HT1080 (cell line): ENCODE measurements around the gene YWHAH. TPM values are rescaled to one million over a fixed set of nuclear protein-coding genes. Genes with fewer than 3 reads are reported as not detected.
A peak's percentile ranks its signal among the peaks of the same experiment; 100 is the strongest.

ENCODE experiments used
- DNase-seq: peaks from one replicate; pipeline ENCODE4 v3.0.0-alpha.2; 2015; ENCODE audit warnings: low read depth
- total RNA-seq: library from RNA; depleted of rRNA; stranded (reverse); fragments of >200 nt; shearing (Covaris generic); gene quantifications from 2 replicates; pipeline ENCODE4 v1.2.3, GENCODE V29; 2014

Gene YWHAH
- total RNA-seq, 1 experiment from 2014 or later = 183 TPM

DNA sequence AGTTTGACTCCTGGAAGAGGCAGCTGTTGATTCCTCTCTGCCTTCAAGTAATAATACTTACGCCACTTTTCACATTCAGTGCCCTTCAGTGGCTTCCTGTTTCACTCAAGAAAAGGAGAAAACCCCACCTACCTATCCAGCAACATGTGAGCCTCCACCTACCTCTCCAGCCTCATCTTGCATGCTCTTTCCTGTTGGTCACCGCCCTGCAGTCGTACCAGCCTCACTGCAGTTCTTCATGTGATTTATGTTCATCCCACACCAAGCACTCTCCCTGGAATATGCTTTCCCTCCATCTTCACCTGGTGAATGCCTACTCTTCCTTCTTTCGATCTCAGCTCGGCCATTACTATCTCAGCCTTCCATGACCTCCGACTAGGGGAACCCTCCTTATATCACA, 21.8 kb upstream of the YWHAH start:
- no peak for DNase-seq

DNA sequence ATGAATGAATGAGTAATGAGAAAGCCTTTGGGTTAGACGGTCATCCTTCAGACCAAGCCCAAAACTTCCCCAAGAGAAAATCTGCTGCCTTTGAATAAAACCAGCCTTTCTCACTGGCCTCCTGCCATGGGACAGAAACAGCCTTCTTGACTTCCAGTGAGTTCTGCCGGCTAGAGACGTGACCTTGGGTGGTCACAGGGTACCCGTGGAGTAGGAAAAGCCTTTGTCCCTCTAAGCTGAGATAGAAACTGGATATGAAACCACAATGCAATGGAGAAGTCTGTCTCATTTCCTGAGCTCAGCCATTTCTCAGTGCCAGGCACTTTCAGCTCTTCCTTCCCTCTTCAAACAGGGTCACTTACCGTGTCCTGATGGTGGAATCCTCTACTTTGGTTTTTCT, 21.2 kb upstream of the YWHAH start:
- DNase-seq = peak; percentile 62

DNA sequence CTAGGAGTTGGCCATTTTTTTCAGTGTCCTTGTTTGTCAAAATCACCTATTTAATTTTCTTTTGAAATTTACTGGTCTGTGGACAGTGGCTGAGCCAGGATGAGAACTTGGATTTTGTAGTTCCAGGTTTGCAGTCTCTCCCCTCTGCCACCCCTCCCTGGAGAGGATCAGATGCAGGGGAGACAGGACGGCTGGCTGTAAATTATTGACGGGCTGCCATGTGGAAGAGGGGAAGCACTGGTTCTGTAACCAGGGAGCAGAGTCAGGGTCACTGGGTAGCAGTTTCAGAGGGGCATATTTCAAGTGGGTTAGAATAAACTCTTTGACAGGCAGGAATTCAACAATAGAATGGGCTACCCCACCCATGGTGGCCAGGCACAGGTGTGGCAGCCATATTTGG, 20.6 kb upstream of the YWHAH start:
- DNase-seq = no peak

DNA sequence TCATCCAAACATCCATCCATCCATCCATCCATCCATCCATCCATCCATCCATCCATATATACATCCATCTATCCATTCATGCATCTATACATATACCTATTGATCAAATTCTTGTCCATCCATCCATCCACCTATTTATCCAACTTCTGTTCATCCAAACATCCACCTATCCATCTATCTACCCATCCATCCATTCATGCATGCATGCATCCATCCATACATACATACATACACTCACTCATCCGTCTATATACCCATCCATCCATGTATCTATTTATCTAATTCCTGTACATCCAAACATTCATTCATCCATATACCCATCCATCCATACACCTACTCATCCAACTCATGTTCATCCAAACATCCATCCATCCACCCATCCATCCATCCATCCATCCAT, 19.3 kb upstream of the YWHAH start:
- no peak for DNase-seq

DNA sequence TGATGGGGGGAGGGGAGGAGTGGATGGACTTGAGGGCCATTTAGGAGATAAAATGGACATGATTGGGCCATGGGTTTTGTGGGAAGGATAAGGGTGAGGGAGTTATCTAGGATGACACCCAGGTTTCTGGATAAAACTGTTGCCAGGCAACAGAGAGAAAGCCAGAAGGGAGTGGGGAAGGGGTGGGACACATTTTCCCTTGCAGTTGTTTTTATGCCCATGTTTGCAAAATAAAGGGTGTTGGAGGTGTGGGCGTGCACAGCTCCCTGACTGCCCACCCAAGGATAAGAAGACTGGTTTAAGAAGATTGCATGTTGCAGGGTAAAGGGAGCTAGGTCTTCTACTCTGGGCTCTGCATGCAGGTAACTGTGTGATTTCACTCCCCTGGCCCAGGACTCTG, 18.3 kb upstream of the YWHAH start:
- no peak for DNase-seq

DNA sequence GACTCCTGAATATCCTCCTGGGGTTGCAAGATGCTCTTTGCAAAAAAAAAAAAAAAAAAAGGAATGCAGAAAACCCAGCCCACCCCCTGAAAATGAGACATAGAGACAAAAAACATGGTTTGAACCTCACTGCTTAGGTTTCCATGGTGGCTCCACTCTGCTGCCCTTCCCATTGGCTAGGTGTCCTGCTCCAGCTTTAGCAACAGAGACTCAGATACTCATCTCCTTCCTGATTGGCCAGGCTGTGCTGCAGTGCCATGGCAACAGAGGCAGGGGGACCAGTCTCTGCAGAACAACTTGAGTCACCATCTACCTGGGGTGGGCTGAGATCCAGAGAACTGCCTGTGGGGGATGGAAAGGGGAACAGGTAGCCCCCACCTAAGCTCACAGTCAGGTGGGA, 17.4 kb upstream of the YWHAH start:
- no peak for DNase-seq

DNA sequence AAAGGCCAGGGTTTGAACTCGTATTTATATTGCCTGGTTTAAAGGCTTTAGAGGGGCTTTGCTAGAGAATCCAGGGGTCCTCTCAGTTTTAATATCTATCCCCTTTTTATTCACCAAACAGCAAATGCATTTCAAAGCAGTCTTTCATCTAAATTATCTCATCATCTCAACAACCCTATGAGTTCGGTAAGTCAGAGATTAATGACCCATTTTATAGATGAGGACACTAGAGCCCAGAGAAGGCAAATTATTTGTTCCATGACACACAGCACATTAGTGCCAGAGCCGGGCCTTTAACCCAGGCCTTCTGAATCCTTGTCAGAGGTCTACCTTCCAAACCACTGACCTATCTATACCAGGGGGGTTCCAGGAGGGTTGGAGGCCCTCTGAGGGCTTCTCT, 16.8 kb upstream of the YWHAH start:
- no peak for DNase-seq

DNA sequence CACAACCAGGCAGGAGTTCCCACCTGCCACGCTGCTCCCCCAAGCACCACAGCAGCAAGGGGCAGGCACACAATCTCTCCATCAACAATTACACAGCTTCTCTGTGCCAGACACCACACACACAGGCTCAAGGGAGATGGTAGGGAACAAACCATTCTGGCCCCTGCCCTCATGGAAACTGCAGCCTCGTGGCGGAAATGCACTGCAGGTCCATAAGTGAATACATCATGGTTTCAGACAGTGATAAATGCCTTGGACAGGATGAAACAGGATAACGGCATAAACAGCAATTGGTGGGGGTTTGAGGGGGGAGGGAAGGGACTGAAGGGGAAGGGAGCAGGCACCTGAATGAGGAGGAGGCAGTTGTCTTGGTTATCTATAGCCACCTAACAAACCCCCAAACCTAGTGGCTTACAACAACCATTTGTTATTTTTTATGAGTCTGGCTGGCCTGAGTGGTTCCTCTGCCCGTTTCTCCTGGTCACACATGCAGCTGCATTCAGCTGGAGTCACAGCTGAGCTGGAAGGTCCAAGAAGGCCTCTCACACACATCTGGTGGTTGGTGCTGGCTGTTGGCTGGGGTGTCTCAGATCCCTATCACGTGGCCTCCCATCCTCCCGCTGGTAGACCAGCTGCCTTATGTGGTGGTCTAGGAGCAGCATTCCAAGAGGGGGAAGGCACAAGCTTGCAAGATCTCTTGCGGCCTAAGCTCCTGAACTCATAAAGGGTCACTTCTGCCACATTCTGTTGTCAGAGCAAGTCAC, 15.0 kb upstream of the YWHAH start:
- DNase-seq = no peak

DNA sequence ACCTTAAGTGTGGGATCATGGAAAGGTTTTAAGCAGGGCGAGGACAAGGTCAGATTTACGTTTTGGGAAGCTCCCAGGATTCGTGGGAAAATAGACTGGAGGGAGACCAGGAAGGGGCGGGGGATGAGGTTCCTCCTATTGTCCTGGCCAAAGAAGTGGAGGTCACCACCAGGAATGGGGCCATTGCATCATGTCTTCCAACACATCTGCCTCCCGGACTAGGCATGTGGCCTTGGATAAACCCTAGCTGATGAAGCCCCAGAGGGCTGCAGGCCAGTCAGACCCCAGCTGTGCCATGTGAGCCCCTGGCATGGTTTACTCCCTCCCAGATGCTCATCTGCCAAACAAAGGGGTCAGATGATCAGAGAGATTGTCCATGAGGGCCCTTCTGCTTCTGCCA, 11.5 kb upstream of the YWHAH start:
- no peak for DNase-seq

DNA sequence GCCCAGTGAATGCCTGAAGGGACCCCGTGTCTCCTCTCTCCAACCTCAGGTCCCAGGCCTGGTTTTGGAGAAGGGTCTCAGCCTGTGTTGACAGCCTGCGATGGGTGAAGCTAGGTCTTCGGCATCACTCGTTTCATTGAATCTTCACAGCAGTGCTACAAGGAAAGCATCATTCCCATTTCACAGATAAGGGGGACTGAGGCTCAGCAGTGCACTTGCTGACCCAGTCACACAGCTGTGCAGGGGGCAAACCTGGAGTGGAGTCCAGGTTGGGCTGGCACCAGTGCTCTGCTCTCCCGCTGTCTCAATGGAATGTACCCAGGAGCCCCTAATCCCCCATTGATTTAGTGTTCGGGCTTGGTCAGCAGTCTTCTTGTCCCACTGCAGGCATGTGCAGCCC, 10.9 kb upstream of the YWHAH start:
- no peak for DNase-seq

DNA sequence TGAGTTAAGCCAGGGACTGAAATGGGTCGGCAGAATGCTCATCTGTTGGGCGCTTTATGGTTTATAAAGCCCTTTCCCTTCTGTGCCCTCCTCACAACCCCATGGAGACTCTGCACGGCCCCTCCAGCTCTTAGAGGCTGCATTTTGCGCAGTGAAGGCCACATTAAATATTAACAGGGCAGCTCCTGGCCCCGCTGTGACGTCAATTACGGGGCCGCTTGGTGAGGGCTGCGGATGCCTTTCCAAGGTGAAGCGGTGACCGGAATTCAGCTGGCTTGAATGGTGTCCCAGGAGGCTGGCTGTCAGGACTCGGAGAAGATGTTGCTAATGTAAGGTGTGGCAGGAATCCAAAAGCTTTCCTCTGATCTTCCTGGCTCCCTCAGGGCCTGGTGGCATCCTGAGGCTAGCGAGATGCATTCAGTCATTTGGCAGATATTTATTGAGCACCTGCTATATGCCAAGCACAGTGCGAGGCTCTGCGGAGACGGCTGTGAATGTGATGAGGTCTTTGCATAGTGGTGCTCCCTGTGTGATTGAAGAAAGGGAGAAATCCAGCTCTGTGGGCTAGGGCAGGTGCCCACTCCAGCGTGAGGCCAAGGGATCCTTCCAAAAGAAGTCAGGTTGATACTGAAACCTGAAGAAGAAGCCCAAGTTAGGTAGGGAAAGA, 10.4 kb upstream of the YWHAH start:
- no peak for DNase-seq

DNA sequence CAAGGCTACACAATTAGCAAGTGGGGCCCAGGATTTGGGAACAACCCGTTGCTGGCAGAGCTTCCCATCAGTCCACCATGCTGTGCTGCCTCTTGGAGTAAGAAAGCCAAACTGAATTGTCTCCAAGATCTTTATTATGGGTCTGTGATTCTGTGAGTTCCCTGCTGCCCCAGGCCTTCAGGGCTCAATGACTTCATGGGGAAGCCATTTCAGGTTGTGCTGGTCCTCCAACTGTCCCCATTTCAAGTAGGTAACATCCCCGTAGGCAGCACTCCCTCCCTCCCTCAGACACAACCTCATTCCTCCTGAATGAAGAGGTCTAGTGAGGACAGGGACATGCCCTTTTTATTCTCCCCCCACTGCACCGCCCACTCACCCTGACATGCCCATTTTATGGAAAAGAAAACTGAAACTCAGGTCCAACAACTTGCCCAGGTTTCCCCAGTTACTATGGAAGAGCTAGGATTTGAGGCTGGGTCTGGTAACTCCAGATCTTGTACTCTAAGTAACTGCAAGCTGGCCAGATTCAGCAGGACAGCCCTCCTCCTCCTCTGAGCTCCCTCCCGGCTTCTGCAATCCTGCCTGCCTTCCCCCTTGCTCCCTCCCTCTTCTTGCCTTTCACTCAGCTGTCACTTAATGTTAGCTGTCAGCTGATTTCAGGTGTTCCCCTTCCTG, 8.2 kb upstream of the YWHAH start:
- DNase-seq = no peak

DNA sequence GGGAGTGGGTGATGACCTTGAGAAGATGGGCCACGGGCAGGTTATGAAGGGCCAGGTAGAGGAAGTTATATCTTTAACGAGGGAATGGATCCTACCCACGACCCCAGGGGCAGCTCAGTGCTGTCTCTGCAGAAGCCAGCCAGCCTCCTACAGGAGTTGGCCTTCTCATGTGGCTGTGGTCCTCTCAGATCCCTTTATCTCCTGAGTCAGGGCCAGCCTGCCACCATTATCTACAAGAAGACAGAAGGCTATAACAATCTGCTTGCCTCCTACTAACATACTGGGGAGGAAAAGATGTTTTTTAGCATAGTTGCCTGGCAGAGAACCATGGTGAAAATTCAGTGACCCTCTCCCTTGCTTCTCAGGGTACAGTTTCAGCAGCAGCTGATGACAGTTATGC, 7.0 kb upstream of the YWHAH start:
- no peak for DNase-seq

DNA sequence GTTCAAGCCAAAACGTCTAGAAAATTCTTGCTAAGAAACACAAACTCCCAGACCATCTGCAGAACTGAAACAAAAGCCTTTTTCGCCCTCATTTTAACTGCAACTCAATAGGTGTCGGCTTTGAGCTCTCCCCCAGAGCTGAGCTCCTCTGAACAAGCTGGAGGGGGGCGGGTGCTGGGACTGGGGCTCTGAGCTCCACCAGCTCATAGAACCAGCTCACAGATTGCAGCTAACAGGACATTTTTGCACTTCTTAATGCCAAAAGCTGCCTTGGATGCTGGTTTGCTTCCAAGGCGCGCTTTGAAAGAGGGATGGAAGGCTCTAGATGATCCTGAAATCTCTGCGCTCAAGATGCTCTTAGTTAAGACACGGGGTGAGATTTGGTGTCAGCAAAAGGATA, 6.0 kb upstream of the YWHAH start:
- no peak for DNase-seq

DNA sequence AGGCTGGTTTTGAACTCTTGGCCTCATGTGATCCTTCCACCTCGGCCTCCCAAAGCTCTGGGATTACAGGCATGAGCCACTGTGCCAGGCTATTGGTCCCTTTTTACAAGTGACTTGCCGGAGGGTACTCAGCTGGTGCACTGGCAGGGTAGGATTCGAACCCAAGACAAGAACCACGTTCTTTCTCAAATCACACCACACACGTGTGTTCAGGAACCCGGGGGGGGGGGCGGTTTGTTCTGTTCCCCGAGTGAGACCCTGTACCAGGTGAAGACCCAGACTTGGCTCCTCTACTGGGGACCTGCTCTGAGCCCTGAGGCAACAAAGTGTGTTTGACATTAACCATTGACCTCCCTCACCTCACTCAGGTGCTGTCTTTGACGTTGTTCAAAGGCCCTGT, 3.8 kb upstream of the YWHAH start:
- DNase-seq = no peak

DNA sequence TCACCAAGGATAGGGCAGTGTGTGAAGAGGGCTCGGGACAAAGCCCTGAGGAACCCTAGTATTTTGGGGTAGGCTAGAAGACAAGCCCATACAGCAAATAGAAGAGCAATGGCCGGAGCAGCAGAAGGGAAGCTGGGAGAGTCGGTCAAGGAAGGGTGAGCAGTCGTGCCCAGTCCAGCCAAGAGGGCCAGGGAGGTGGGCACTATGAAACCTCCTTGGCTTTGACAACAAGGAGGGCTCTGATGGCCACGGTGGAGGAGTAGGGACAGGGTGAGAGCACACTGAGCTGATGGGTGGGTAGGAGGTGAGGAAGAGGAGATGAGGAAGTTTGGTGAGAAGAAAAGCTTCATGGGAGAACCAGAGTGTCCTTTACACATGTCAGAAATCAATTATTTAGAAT, 2.2 kb upstream of the YWHAH start:
- DNase-seq = no peak

DNA sequence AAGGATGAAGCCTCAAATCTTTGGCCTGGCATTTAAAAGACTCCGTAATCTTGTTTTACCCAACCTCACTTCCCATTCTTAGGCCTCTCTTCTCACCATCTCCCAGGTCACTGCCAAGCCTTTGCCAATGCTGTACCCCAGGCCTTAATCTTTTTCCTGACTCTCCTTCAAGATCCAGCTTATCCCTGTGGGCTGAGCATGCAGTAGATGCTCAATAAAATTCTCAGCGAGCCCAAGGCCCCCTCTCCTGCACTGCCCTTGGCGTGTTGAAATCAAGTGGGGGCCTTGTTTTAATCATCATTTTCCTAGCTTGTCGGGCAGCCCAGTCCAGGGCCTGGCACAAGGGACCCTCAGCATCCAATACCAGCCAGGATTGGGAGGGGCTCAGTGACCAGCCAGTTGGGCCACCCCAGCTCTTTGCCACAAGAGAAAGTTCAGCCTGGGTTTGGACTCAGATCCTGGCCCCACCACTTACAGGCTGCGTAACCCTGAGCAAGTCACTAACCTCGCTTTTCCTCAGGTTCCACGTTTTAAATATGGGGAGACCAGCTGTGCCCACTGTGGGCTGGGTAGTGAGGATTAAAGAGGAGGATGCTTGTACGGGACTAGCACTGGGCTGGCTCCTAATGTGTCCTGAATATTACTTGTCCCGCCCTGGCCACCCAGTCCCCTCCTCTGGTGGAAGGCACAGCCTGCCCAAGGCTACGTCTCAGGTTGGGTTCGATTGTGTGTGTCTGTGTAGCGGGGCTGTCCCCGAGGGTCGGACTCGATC, 943 bp upstream of the YWHAH start:
- DNase-seq = no peak

DNA sequence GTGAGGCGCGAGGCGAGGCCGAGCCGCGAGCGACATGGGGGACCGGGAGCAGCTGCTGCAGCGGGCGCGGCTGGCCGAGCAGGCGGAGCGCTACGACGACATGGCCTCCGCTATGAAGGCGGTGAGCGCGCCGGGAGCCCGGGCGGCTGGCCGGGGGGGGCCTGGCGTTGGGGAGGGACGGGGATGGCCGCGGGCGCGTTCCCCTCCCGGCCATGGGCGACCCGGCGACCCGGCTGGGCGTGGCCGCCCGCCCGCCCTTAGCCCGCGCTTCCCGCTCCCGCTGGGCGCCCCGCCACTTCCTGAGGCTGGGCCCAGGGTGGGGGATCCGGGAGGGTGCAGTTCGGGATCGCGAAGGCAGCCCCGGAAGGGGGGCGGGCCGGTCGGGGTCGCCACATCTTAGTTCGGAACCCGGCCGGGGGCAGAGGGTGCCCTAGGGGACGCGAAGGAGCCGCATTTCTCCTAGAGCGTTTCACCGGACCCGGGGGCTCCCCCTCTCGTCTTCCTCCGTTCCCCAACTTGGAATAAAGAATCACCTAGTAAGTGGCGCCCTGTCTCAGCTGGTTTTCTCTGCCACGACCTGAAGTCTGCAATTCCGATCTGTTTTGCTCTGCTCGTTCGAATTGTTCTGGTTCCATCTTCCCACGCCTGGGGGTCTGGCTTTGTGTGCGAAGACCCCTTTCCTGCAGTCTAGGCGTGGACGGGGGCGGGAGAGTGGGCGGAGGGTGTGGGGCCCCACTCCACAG, 536 bp downstream of the YWHAH start:
- DNase-seq = no peak

DNA sequence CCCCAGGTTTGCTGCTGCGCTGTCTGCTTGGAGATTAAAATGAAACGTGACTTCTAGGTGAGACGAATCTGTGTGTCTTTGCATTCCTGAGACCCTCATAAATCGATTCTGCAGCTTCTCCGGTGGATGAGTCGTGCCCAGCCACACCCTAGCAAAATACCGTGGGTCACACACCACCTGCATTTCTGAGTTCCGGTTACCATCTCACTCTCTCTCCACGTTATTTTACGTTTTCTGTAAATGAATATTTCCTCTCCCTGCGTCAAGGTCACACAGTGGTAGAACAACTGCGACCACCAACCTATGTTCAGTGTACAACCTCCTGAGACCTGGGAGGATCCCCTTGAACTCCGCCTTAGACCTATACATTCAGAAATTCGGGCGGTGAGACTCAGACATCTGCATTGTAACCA, 1.1 kb downstream of the YWHAH start:
- DNase-seq = no peak

DNA sequence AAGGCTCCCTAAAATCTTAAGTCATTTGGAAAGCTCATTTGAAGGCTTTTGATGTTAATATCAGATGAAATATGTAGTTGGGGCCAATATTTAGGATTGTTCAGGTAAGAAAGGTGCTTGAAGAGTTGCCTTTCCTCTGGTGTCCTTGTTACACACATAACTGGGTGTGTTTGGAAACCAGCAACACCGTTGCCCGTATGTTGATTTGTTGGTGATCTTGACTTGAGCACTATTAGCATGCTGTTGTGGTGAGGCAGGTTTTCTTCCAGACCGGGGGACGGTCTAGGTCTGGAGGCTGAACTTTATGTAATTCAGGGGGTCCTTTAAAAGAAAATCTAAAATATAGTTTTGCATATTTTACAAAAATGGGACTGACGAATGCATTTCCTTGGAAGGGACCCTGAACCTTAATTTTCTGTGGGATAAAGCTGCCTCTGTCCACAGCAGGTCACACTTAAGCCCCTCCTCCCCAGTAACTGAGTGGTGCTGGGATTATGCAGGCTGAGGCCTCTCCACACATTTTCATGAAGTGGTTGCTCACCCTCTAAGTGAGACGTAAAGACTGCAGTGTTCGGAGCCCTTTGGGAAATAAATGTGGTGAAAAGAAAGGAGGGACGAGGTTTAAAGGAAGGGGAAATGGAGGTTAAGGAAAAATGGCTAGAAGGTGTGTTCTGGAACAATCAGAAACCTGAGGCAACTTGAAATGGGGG, 1.8 kb downstream of the YWHAH start:
- no peak for DNase-seq

DNA sequence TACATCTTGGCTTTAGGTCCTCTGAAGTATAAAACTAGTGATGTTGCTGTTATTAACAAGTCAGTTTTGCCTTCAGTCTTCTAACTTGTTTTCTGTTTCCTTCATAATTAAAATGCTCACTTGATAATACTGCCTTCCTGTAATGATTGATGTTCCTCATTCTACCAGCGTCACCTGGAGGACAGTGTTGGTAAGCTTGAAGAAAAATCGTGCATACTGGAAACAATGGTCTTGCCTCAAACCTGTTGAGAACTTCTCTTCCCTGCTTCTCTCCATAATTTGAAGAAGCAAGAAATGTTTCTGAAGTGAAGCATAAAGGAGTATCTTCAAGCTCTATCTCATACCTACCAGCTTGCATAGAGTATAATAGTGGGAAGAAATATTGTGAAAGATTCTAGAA, 3.0 kb downstream of the YWHAH start:
- DNase-seq = peak; percentile 45
